GM23248 (cell line): Measurements from ENCODE around the gene TNRC6B. TPM values are rescaled to one million over a fixed set of nuclear protein-coding genes. Genes with fewer than 3 reads are reported as not detected.

Experiments used
- DNase-seq: peaks from one replicate; pipeline ENCODE4 v3.0.0-alpha.2; 2015
- H2AFZ ChIP-seq: fragments of 200-600 bp; sonication (generic); 2 replicates; pipeline ENCODE4 v1.6.1; 2016; ENCODE audit warnings: antibody characterized with exemption
- H3F3A ChIP-seq: fragments of 200-600 bp; sonication (generic); 2 replicates; pipeline ENCODE4 v1.6.1; 2016; ENCODE audit warnings: mild to moderate bottlenecking, antibody characterized with exemption, mixed run types; ENCODE audit not compliant: insufficient read depth
- H3K27ac ChIP-seq: fragments of 200-600 bp; sonication (generic); 2 replicates; pipeline ENCODE4 v1.5.1; 2016; ENCODE audit warnings: mild to moderate bottlenecking
- H3K27me3 ChIP-seq: fragments of 200-600 bp; sonication (generic); replicated peaks from 2 replicates; pipeline ENCODE4 v1.6.1; 2016; ENCODE audit warnings: mild to moderate bottlenecking; ENCODE audit not compliant: insufficient read depth
- H3K36me3 ChIP-seq: fragments of 200-600 bp; sonication (generic); 2 replicates; pipeline ENCODE4 v1.6.1; 2016; ENCODE audit warnings: low read depth, mild to moderate bottlenecking
- H3K4me1 ChIP-seq: fragments of 200-600 bp; sonication (generic); 2 replicates; pipeline ENCODE4 v1.6.1; 2016; ENCODE audit warnings: mild to moderate bottlenecking; ENCODE audit not compliant: insufficient read depth
- H3K4me2 ChIP-seq: fragments of 200-600 bp; sonication (generic); one replicate; pipeline ENCODE4 v1.6.1; 2016; ENCODE audit warnings: mild to moderate bottlenecking; ENCODE audit not compliant: unreplicated experiment
- H3K4me3 ChIP-seq: fragments of 200-600 bp; sonication (generic); 2 replicates; pipeline ENCODE4 v1.5.1; 2016; ENCODE audit warnings: mild to moderate bottlenecking
- H3K79me2 ChIP-seq: fragments of 200-600 bp; sonication (generic); 2 replicates; pipeline ENCODE4 v1.6.1; 2016; ENCODE audit warnings: mild to moderate bottlenecking; ENCODE audit not compliant: insufficient read depth
- H3K9ac ChIP-seq: fragments of 200-600 bp; sonication (generic); 2 replicates; pipeline ENCODE4 v1.6.1; 2016; ENCODE audit warnings: mild to moderate bottlenecking
- H3K9me2 ChIP-seq: fragments of 200-600 bp; sonication (generic); 2 replicates; pipeline ENCODE4 v1.6.1; 2016; ENCODE audit warnings: mixed run types, mild to moderate bottlenecking, moderate library complexity; ENCODE audit not compliant: insufficient read depth
- H3K9me3 ChIP-seq: fragments of 200-600 bp; sonication (generic); one replicate; pipeline ENCODE4 v1.6.1; 2017; ENCODE audit warnings: low read depth
- H4K20me1 ChIP-seq: fragments of 200-600 bp; sonication (generic); 2 replicates; pipeline ENCODE4 v1.6.0; 2016; ENCODE audit not compliant: insufficient read depth
- EZH2 ChIP-seq: fragments of 200-600 bp; sonication (generic); IDR thresholded peaks from 2 replicates; pipeline ENCODE4 v1.6.1; 2018; ENCODE audit warnings: antibody characterized with exemption, mild to moderate bottlenecking; ENCODE audit not compliant: insufficient read depth, poor library complexity, severe bottlenecking
- EZH2phosphoT487 ChIP-seq: fragments of 200-600 bp; sonication (generic); IDR thresholded peaks from 2 replicates; pipeline ENCODE4 v1.6.1; 2018; ENCODE audit warnings: antibody characterized with exemption, moderate library complexity, mild to moderate bottlenecking, low read depth; ENCODE audit not compliant: insufficient read depth
- WGBS, 2 experiments: methylation state at CpG; one replicate each; pipeline ENCODE4 v1.1.6; 2015 to 2017; ENCODE audit warnings: low lambda C conversion rate in 2 of 2, low coverage in 1 of 2; ENCODE audit errors: missing lambda C conversion rate in 2 of 2; 5-methylcytosine and 5-hydroxymethylcytosine counted together
- in situ Hi-C: fragments of 300-500 bp; cut with MboI; formaldehyde crosslinking; loops from 2 replicates; pipeline ENCODE4 v1.15.0; 2020
- polyA plus RNA-seq: library from polyadenylated mRNA; unstranded; fragments of >200 nt; fragmentation: Nextera tagmentation; extraction: Ambion mirVana; gene quantifications from 2 replicates; pipeline ENCODE4 v1.2.1, GENCODE V29; 2016
- total RNA-seq: library from RNA; depleted of rRNA; stranded (reverse); fragments of >200 nt; shearing (Covaris generic); gene quantifications from 2 replicates; pipeline ENCODE4 v1.2.3, GENCODE V29; 2014

Gene TNRC6B
- total and polyA plus RNA-seq, 2 experiments from 2014 or later: 14.1 to 21.1 TPM

DNA sequence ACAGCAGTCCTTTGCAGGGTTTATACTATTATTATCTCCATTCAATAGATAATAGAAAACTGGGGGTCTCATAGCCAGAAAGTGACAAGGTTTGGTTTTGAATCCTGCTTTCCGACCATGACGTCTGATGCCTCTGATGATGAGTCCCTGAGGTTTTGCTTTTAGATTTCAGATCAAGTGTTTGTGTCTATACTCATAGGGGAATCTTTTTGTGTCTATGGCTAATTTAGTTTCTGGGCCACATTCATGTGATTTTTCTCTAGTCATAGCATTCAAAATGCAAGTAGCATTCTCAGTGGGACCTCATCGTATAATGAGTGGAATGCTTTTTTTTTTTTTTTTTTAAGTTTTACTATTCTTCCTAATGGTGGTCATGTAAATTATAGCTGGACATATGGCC lies 72.9 kb downstream of the TNRC6B start:
- Histone ChIP-seq H4K20me1 (peaks cover 6% of the 10 kb centered on the region; the same call in 1 of the 2 replicates), H3K9me3 (no peaks in the 10 kb centered on the region), H3K79me2 (peaks cover 89% of the 10 kb centered on the region), H2AFZ (no peak overlapping the region), H3F3A (no peaks in the 10 kb centered on the region), H3K4me2 (no peak overlapping the region), H3K9ac (no peak overlapping the region), H3K36me3 (no peaks in the 10 kb centered on the region), H3K4me3 (no peak overlapping the region), H3K4me1 (peaks cover 8% of the 10 kb centered on the region), H3K27ac (no peak overlapping the region), H3K27me3 (no peaks in the 10 kb centered on the region), H3K9me2 (no peaks in the 10 kb centered on the region)
- TF ChIP-seq EZH2phosphoT487: no peak
- TF ChIP-seq EZH2: no peak
- in situ Hi-C loops: no loop called here
- WGBS, 2 experiments: 92 to 93% methylated on average over 3 of the region's 3 CpGs
- no peak for DNase-seq

DNA sequence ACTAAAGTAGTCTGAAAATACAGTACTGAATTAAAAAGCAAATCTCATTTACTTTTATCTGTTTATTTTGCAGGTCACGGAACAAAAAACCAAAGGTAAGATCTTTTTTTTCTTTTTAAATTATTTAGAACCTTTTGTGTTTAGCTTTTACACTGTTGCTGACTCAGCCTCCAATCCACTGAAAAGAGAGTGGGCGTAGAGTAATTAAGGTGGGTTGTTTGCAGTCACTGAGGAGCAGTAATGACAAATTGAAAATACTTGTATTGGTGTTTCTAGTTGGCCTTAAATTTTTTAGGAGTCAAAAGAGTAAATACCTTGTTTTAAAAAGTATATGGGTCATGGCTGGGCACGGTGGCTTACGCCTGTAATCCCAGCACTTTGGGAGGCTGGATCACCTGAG lies 73.4 kb downstream of the TNRC6B start:
- DNase-seq: peak; percentile 41
- H3K4me1 ChIP-seq: peaks cover 8% of the 10 kb centered on the region
- H3K27me3 ChIP-seq: no peaks in the 10 kb centered on the region
- no peaks in the 10 kb centered on the region for H3K9me2 ChIP-seq
- H3F3A ChIP-seq: no peaks in the 10 kb centered on the region
- no peak overlapping the region for H2AFZ ChIP-seq
- no peak overlapping the region for H3K27ac ChIP-seq
- no peak overlapping the region for H3K9ac ChIP-seq
- H3K9me3 ChIP-seq: no peaks in the 10 kb centered on the region
- no peak overlapping the region for H3K4me2 ChIP-seq
- H3K79me2 ChIP-seq: peaks cover 84% of the 10 kb centered on the region
- no peaks in the 10 kb centered on the region for H3K36me3 ChIP-seq
- 93 to 99% methylated on average over 4 of the region's 4 CpGs for WGBS, 2 experiments
- H3K4me3 ChIP-seq: no peak overlapping the region
- H4K20me1 ChIP-seq: peaks cover 6% of the 10 kb centered on the region; the same call in 1 of the 2 replicates
- in situ Hi-C loops: no loop called here
- TF ChIP-seq EZH2 (no peak), EZH2phosphoT487 (no peak)

DNA sequence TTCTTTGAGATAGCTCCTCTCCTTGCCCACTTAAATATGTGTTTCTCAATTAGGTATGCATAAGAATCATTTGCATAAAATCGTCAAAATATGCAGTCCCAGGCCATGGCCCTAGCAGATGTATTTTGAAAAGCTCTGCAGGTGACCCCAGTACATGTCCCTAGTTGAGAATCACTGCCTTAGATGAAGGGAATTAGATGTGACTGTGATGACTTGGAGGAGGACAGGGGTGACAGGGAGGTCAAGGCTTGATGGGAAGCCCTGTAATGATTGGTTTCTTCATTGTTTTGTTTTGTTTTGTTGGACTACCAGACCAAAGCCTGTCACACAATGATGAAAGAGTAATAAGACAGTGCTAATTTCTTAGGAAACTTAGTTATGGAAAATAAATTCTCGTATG lies 74.4 kb downstream of the TNRC6B start:
- Histone ChIP-seq H3K9me3 (no peaks in the 10 kb centered on the region), H3K79me2 (peaks cover 75% of the 10 kb centered on the region), H3K9me2 (no peaks in the 10 kb centered on the region), H3K36me3 (no peaks in the 10 kb centered on the region), H3K4me1 (peaks cover 8% of the 10 kb centered on the region), H2AFZ (no peak overlapping the region), H3F3A (no peaks in the 10 kb centered on the region), H3K27ac (no peak overlapping the region), H4K20me1 (peaks cover 6% of the 10 kb centered on the region; the same call in 1 of the 2 replicates), H3K4me2 (no peak overlapping the region), H3K27me3 (no peaks in the 10 kb centered on the region), H3K9ac (no peak overlapping the region), H3K4me3 (no peak overlapping the region)
- WGBS, 2 experiments: 81 to 90% methylated on average over 2 of the region's 2 CpGs
- TF ChIP-seq EZH2phosphoT487: no peak
- TF ChIP-seq EZH2: no peak
- no peak for DNase-seq
- in situ Hi-C loops: no loop called here

DNA sequence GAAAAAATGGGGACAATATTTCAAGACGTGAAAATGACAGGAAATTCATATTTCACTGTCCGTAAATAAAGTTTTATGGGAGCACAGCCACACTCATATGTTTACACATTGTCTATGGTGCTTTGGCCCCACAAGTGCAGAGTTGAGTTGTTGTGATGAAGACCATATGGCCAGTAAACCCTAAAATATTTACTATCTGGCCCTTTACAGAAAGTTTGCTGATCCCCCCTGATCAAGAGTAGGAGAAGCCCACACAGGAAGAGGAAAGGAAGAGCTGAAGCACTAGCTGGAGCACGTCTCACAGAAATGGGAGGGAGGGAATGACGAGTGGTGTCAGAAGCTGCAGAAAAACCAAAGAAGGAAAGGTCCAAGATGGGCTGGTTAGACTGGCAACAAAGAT lies 78.8 kb downstream of the TNRC6B start:
- H4K20me1 ChIP-seq: no peaks in the 10 kb centered on the region
- 57 to 58% methylated on average over 4 of the region's 4 CpGs for WGBS, 2 experiments
- H3K4me1 ChIP-seq: peaks cover 10% of the 10 kb centered on the region
- no peaks in the 10 kb centered on the region for H3K36me3 ChIP-seq
- in situ Hi-C loops: no loop called here
- peaks cover 55% of the 10 kb centered on the region for H3K79me2 ChIP-seq
- no peak overlapping the region for H3K4me2 ChIP-seq
- H3K9me2 ChIP-seq: no peaks in the 10 kb centered on the region
- no peaks in the 10 kb centered on the region for H3K9me3 ChIP-seq
- no peak overlapping the region for H2AFZ ChIP-seq
- TF ChIP-seq EZH2phosphoT487: no peak
- no peak for TF ChIP-seq EZH2
- no peak overlapping the region for H3K4me3 ChIP-seq
- DNase-seq: no peak
- no peaks in the 10 kb centered on the region for H3K27me3 ChIP-seq
- H3K27ac ChIP-seq: no peak overlapping the region
- peaks cover 21% of the 10 kb centered on the region for H3F3A ChIP-seq
- no peak overlapping the region for H3K9ac ChIP-seq

DNA sequence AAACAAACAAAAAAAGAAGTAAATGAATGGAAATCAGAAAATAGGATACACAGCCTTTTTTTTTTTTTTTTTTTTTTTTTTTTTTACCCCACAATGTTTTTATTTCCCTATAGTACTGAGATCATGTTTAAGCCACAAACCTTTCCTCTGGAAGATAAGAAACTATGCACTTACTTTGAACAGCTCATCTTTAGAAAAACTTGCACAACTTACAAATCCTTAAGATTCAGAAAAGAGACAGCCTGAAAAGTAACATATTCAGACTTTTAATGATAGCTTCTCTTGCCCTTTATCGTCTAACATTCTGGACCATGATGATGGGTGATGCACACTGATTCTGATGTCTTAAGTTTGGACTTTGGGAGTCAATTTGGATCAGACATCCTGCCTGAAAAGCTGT lies 80.3 kb downstream of the TNRC6B start:
- H3K27me3 ChIP-seq: no peaks in the 10 kb centered on the region
- 100% methylated on average over 1 of the region's 1 CpG for WGBS, 2 experiments
- H3F3A ChIP-seq: peaks cover 21% of the 10 kb centered on the region
- peak overlapping the region; percentile 25 for H3K27ac ChIP-seq
- H3K9ac ChIP-seq: no peak overlapping the region
- TF ChIP-seq EZH2: no peak
- TF ChIP-seq EZH2phosphoT487: no peak
- 0 out of 2 replicates have a peak, but pooled peaks cover 6% of the 10 kb centered on the region for H3K36me3 ChIP-seq
- peaks cover 48% of the 10 kb centered on the region for H3K79me2 ChIP-seq
- peaks cover 9% of the 10 kb centered on the region for H3K4me1 ChIP-seq
- H4K20me1 ChIP-seq: no peaks in the 10 kb centered on the region
- in situ Hi-C loops: no loop called here
- peak overlapping the region; percentile 5 for H3K4me2 ChIP-seq
- peak; percentile 50 for DNase-seq
- no peaks in the 10 kb centered on the region for H3K9me2 ChIP-seq
- no peaks in the 10 kb centered on the region for H3K9me3 ChIP-seq
- H2AFZ ChIP-seq: no peak overlapping the region
- H3K4me3 ChIP-seq: no peak overlapping the region
